NB4 (cell line): Measurements from ENCODE around the gene EPDR1.

Experiments
- CTCF ChIP-seq: IDR thresholded peaks from one replicate; pipeline ENCODE4 v1.5.1; 2012; ENCODE audit warnings: low read depth, low read length
- POLR2A ChIP-seq: IDR thresholded peaks from 2 replicates; pipeline ENCODE4 v1.6.1; 2011; ENCODE audit warnings: mild to moderate bottlenecking; ENCODE audit not compliant: insufficient read length; ENCODE audit errors: extremely low read depth

DNA sequence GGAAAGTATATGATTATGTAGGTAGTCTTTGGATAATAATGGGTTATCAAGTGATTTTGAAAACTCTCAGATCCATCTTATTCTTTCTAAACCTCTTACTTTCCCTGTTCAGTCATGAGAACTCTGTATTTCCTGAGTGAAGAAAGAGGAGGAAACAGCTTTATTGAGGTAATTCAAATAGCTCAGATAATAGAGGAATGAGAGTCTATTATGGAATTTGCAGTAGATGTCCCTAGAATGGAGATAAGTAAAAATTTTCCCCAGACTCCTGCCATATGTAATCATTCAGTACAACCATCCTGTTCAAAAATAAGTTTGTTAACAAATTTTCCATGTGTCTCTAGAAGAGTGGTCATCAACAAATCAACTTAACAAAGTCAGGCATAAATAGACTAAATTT lies 36.4 kb downstream of the EPDR1 start:
- TF ChIP-seq POLR2A (no peak), CTCF (no peak)
